ENCODE data around the gene CYP4Z1.
"Not testable (repeated sequence)": the region's sequence is repeated elsewhere in the genome, so short reads cannot be mapped to it uniquely, and the experiment has no call there.

The CYP4Z1 gene

DNA sequence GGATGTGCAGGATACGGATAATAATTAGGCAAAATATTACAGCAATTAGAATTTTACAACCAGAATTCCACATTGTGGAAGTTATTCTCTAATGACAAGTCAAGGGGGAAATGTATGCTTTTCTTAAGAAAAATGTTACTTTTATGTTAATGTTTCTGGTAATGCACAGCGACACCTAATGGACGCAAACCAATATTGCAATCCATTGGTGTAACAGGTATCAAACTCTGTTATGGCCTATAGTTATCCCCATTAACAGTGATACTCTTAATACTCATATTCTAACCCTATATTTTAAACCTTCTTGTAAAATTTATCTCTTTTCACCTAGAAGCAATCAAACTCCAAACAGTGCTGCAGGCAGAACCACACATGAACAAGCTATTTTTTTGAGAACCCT is 22.3 kb downstream of the CYP4Z1 start:
- TF ChIP-seq CTCF (IDR thresholded peaks at IDR 0.05) = peak; percentile 27
- H3K27ac ChIP-seq; H2AFZ ChIP-seq; H3K4me1 ChIP-seq; H3K9me3 ChIP-seq (ENCODE audit: control insufficient read depth, low read length); H3K27me3 ChIP-seq (ENCODE audit: control insufficient read depth, insufficient read depth, low read length); H3K4me2 ChIP-seq (ENCODE audit: low read length); H3K79me2 ChIP-seq; H3K9ac ChIP-seq; H3K36me3 ChIP-seq (ENCODE audit: control insufficient read depth, insufficient read depth, low read length); H3K4me3 ChIP-seq (ENCODE audit: low read depth, low read length): not testable (repeated sequence)

DNA sequence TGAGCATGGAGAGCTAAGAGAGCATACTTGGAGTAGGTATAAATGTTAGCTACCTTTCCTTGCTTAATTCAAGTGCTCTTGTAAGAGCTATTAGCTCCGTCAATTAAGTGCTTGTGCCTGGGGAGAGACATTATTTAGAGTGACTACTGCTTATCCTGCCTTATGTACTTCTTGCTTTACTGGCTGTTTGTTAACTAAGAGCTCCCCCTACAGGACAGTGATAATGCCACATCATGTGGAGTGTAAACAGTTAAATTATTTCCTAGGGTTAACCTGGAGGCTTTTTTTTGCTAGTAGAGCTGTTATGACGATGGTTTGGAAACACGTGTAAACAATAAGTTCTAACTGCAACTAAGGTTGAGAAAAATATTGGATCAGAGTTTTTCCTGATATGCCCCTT is 24.4 kb downstream of the CYP4Z1 start:
- H3K4me3 ChIP-seq (ENCODE audit: low read depth, low read length); H3K79me2 ChIP-seq; H3K9me3 ChIP-seq (ENCODE audit: control insufficient read depth, low read length); H3K36me3 ChIP-seq (ENCODE audit: control insufficient read depth, insufficient read depth, low read length); H3K27ac ChIP-seq; H3K4me2 ChIP-seq (ENCODE audit: low read length); H2AFZ ChIP-seq; H3K9ac ChIP-seq; H3K27me3 ChIP-seq (ENCODE audit: control insufficient read depth, insufficient read depth, low read length); H3K4me1 ChIP-seq: not testable (repeated sequence)

- Histone ChIP-seq H3K9ac (no peak overlapping the region), H3K27me3 (ENCODE audit: control insufficient read depth, insufficient read depth, low read length) (no peaks in the 10 kb centered on the region), H3K4me1 (no peaks in the 10 kb centered on the region), H2AFZ (no peak overlapping the region), H3K36me3 (ENCODE audit: control insufficient read depth, insufficient read depth, low read length) (no peaks in the 10 kb centered on the region), H3K79me2 (no peaks in the 10 kb centered on the region), H3K9me3 (ENCODE audit: control insufficient read depth, low read length) (no peaks in the 10 kb centered on the region), H3K27ac (no peak overlapping the region), H3K4me3 (ENCODE audit: low read depth, low read length) (no peak overlapping the region), H3K4me2 (ENCODE audit: low read length) (no peak overlapping the region)
- TF ChIP-seq CTCF (IDR thresholded peaks at IDR 0.05) = no peak
Observed at GRCh38 chr1:47104816-47105215, 37.8 kb downstream of the CYP4Z1 start.

DNA sequence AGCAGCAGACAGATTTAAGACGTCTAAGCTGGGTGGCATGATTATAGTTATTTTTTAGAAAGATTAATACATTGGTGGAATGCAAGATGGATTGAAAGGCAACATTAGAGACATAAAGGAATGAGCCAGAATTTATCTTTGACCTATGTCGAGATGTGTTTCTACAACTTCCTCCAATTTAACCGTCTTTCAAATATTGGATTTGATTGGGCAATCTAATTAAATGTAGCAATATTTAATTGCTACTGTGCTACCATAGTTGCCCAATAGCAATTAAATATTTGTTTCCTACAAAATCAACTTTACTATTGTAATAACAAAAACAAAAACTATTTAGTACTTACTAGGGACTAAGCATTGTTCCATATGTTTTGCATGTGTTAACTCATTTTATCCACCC is 39.8 kb downstream of the CYP4Z1 start:
- Histone ChIP-seq H3K27ac (no peak overlapping the region), H3K36me3 (ENCODE audit: control insufficient read depth, insufficient read depth, low read length) (no peaks in the 10 kb centered on the region), H3K4me3 (ENCODE audit: low read depth, low read length) (no peak overlapping the region), H3K27me3 (ENCODE audit: control insufficient read depth, insufficient read depth, low read length) (no peaks in the 10 kb centered on the region), H3K9me3 (ENCODE audit: control insufficient read depth, low read length) (no peaks in the 10 kb centered on the region), H3K4me2 (ENCODE audit: low read length) (no peak overlapping the region), H3K4me1 (no peaks in the 10 kb centered on the region), H3K79me2 (no peaks in the 10 kb centered on the region), H2AFZ (no peak overlapping the region), H3K9ac (no peak overlapping the region)
- TF ChIP-seq CTCF (IDR thresholded peaks at IDR 0.05) = no peak

GRCh38 chr1:47107851-47108574 is 41.0 kb downstream of the CYP4Z1 start:
- not testable (repeated sequence) for H2AFZ ChIP-seq; H3K27ac ChIP-seq; H3K36me3 ChIP-seq (ENCODE audit: control insufficient read depth, insufficient read depth, low read length); H3K9ac ChIP-seq; H3K4me1 ChIP-seq; H3K79me2 ChIP-seq; H3K4me2 ChIP-seq (ENCODE audit: low read length); H3K9me3 ChIP-seq (ENCODE audit: control insufficient read depth, low read length); H3K4me3 ChIP-seq (ENCODE audit: low read depth, low read length); H3K27me3 ChIP-seq (ENCODE audit: control insufficient read depth, insufficient read depth, low read length)

DNA sequence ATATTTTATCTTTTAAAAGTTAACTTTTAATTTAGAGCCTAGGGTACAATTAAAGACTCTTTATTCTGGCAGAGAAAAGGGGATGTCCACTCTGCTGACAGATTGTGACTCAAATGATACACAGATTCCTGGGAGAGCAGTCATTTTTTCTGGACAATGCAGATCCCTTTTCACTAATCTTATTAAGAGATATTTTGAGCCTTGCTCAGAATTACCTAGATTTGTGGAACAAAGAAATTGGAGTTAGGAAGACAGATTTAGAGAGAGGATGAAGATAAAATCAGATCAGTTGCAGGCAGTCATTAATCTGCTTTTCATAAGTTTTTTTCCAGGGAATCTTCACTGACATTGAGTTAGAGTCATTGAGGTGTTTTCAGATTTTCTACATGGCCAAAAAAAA is 42.5 kb downstream of the CYP4Z1 start:
- H3K9me3 ChIP-seq (ENCODE audit: control insufficient read depth, low read length); H3K9ac ChIP-seq; H3K36me3 ChIP-seq (ENCODE audit: control insufficient read depth, insufficient read depth, low read length); H2AFZ ChIP-seq; H3K4me1 ChIP-seq; H3K27me3 ChIP-seq (ENCODE audit: control insufficient read depth, insufficient read depth, low read length); H3K27ac ChIP-seq; H3K4me2 ChIP-seq (ENCODE audit: low read length); H3K4me3 ChIP-seq (ENCODE audit: low read depth, low read length); H3K79me2 ChIP-seq: not testable (repeated sequence)

All from parathyroid adenoma (tissue), 2 donors.